ENCODE results near the gene AQP2. TPM values are rescaled to one million over a fixed set of nuclear protein-coding genes. Genes with fewer than 3 reads are reported as not detected.

The AQP2 gene
- total RNA-seq, 1 donor, result not detected

DNA sequence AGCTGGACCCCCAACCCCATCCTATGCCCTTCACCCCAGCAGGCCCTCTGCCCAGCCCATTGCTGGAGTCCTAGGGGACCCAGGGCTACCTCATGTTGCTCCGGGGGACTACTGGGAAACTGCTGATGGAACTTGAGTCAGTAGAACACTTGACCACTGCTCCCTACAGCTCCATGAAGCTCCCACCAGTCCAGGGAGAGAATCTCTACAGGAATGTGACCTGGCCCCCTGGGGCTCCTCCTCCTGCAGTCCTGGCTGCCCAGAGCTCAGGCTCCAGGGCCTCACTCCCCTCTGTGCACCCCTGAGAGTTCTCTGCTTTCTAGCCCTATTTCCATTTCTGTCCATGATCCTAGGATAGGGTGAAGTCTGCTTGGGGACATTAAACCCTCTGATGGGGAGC is 10.8 kb upstream of the AQP2 start:
- H3K4me3 ChIP-seq (ENCODE audit: low read depth, low read length), result no peak overlapping the region
- DNase-seq (ENCODE audit: low read depth), result no peak
- TF ChIP-seq, protein P1, sequence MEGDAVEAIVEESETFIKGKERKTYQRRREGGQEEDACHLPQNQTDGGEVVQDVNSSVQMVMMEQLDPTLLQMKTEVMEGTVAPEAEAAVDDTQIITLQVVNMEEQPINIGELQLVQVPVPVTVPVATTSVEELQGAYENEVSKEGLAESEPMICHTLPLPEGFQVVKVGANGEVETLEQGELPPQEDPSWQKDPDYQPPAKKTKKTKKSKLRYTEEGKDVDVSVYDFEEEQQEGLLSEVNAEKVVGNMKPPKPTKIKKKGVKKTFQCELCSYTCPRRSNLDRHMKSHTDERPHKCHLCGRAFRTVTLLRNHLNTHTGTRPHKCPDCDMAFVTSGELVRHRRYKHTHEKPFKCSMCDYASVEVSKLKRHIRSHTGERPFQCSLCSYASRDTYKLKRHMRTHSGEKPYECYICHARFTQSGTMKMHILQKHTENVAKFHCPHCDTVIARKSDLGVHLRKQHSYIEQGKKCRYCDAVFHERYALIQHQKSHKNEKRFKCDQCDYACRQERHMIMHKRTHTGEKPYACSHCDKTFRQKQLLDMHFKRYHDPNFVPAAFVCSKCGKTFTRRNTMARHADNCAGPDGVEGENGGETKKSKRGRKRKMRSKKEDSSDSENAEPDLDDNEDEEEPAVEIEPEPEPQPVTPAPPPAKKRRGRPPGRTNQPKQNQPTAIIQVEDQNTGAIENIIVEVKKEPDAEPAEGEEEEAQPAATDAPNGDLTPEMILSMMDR (IDR thresholded peaks at IDR 0.05; ENCODE audit: insufficient read depth, low read length), result no peak

DNA sequence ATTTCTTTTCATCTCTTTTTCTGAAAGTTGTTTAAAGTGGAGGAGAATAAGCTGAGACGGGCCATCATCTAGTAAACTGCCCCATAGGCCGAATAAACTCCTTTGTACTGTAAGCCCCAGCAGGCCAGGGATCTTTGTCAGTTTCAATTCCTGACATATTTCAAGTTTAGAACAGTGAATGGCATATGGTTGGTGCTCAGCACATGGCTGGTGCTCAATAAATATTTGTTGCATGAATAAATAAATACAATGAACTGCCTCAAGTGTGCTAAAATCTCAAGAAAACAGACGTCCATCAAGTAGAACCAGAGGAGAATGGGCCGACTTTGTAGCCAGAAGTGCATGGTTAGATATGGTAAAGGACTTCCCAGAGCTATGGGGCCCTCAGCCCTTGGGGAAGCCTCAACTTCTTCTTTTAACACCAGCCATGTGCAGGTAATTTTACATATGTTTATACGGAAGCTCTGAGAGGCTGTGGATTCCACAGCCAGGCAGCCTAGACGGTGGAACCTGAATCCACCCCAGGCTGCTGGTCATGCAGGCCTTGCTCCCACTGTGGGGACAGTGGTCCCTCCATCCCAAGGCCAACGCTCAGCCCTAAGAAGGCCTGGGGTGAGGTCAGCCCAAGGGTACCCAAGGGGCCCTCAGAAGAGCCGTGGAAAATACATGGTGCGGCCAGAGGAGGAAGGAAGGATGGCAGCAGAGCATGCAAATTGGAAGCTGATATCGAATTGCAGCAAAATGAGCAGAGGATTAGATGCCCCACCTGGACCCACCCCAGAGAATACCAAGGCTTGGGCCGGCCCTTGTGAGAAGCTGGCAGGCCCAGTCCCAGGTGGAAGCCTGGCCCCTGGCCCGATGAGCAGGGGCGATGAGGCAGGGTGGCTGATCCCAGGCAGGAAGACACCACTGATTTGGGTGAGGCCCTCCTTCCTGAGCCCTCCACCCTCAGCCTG is 8.7 kb upstream of the AQP2 start:
- TF ChIP-seq, protein P1 (IDR thresholded peaks at IDR 0.05; ENCODE audit: insufficient read depth, low read length), result no peak
- no peak for DNase-seq (ENCODE audit: low read depth)
- no peak overlapping the region for H3K4me3 ChIP-seq (ENCODE audit: low read depth, low read length)

DNA sequence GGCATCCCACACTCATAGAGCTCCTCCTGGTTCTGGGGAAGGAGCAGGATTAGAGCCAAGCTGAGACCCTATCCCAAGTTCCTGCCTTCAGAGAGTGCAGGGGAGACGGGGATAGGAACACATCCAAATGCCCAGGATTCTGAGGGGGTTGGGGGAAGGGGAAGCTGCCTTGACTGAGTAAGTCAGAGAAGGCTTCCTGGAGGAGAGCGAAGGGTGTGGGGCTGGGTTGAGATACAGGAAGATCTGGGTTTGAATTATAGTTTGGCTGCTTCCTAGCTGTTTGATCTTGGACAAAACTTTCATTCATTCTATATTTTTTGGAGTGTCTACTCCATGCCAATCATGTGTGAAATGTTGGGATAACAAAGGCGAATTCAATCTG is 8.0 kb upstream of the AQP2 start:
- no peak overlapping the region for H3K4me3 ChIP-seq (ENCODE audit: low read depth, low read length)
- TF ChIP-seq, protein P1 (IDR thresholded peaks at IDR 0.05; ENCODE audit: insufficient read depth, low read length), result no peak
- no peak for DNase-seq (ENCODE audit: low read depth)

DNA sequence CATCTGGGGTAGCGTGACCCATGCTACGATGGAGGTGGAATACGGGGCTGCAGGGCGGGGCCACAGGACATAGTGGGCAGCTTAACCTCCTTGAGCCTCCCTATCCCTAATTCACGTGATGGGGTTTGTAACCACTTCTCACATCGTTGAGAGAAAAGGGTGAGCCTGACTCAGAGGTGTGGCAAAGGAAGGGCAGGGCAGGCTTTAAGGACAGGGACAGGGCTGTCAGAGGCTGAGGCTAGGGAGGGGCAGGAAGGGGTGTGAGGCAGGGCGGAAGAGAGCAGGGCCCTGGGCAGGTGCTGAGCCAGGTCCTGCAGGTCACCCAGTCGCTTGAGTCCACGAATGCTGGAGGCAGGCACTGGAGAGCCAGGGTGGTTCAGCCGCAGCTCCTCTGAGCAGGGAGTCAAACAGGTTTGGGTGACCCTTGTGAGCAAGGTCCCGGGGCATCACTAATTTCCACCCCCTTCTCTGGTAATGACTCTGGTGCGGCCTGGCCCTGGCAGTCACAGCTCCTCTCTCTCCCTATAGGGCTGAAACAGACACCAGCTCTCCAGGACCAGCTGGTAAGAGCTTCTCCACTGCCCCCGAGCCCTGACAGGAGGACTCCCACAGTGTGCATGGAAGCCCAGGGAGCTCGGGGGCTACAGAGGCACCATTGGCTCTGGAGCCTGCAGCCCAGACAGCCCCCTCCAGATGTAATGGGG is 7.5 kb upstream of the AQP2 start:
- no peak for DNase-seq (ENCODE audit: low read depth)
- TF ChIP-seq, protein P1 (IDR thresholded peaks at IDR 0.05; ENCODE audit: insufficient read depth, low read length), result no peak
- no peak overlapping the region for H3K4me3 ChIP-seq (ENCODE audit: low read depth, low read length)

DNA sequence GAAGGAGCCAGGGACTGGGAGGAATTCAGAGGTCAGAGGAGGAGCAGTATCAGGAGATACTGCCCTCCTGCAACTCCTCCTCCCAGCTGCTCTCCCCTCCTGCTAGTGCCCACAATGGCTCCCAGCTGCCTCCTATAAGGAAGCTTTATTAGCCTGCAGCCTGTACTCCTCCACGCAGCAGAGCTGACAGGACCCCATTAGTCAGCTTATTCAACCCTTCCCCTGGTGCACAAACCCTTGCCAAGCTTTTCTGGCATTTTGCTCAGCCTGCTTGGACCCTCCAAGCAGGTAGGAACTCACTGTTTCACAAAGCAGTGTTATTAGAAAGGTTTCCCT is 6.9 kb upstream of the AQP2 start:
- no peak for DNase-seq (ENCODE audit: low read depth)
- H3K4me3 ChIP-seq (ENCODE audit: low read depth, low read length), result no peak overlapping the region
- TF ChIP-seq, protein P1 (IDR thresholded peaks at IDR 0.05; ENCODE audit: insufficient read depth, low read length), result no peak

DNA sequence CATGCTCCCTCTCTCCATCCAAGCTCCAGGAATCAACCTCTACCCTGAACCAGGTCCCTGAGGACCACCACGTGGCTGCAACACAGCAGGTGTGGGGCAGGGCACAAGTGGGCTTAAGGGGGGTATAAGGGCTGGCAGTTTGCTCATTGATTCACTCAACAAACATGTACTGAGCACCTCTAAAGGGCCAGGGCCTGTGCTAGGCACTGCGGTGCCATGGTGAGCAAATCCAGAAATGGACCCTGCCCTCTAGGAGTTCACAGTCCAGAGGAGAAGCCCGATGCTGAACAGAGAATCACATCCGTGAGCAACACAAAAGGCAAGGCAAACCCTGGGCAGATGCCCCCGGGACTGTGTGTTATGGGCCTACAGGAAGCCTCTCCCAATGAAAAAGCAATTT is 6.5 kb upstream of the AQP2 start:
- TF ChIP-seq, protein P1 (IDR thresholded peaks at IDR 0.05; ENCODE audit: insufficient read depth, low read length), result no peak
- DNase-seq (ENCODE audit: low read depth), result no peak
- H3K4me3 ChIP-seq (ENCODE audit: low read depth, low read length), result no peak overlapping the region

All from fibroblast of the aortic adventitia (primary cell).